T-helper 2 cell (primary cell): Measurements from ENCODE around the gene GPR137.
A peak's percentile ranks its signal among the peaks of the same experiment; 100 is the strongest.
"Not testable (repeated sequence)": the region's sequence is repeated elsewhere in the genome, so short reads cannot be mapped to it uniquely, and the experiment has no call there.

Source experiments
- DNase-seq, 5 experiments: peaks; one replicate each; pipeline versions ENCODE4 v3.0.0 to v3.0.0-alpha.2; 2012 to 2022

The GPR137 gene

GRCh38 chr11:64322925-64323260 lies 37.2 kb downstream of the GPR137 start:
- DNase-seq, result no peak

GRCh38 chr11:64323373-64323772 lies 37.7 kb downstream of the GPR137 start:
- DNase-seq, result no peak

- not testable (repeated sequence) for DNase-seq
Measured at GRCh38 chr11:64323984-64324383, 38.3 kb downstream of the GPR137 start.

GRCh38 chr11:64324692-64325469 lies 39.2 kb downstream of the GPR137 start:
- DNase-seq, result no peak

GRCh38 chr11:64327375-64327774 lies 41.7 kb downstream of the GPR137 start:
- no peak for DNase-seq

- no peak for DNase-seq
Measured at GRCh38 chr11:64327993-64328392, 42.3 kb downstream of the GPR137 start.

- DNase-seq, result no peak
Measured at GRCh38 chr11:64330888-64331287, 45.2 kb downstream of the GPR137 start.

- DNase-seq, result peak; percentile 23 to 86 (median 50)
Measured at GRCh38 chr11:64331569-64332371, 46.1 kb downstream of the GPR137 start.

GRCh38 chr11:64333556-64333955 lies 47.9 kb downstream of the GPR137 start:
- DNase-seq, result no peak

GRCh38 chr11:64334764-64335735 lies 49.4 kb downstream of the GPR137 start:
- DNase-seq, result no peak

GRCh38 chr11:64337538-64338249 lies 52.0 kb downstream of the GPR137 start:
- no peak for DNase-seq

- DNase-seq, result no peak
Measured at GRCh38 chr11:64338716-64339115, 53.1 kb downstream of the GPR137 start.
